GM12878 (cell line): ENCODE data around the gene BLOC1S2. TPM values are rescaled to one million over a fixed set of nuclear protein-coding genes. Genes with fewer than 3 reads are reported as not detected.

Experiments used
- BRCA1 ChIP-seq: IDR thresholded peaks from 2 replicates; pipeline ENCODE4 v1.6.1; 2011; ENCODE audit warnings: low read depth, low read length, improper control_type of control experiment
- DPF2 ChIP-seq: fragments of 450-650 bp; IDR thresholded peaks from 2 replicates; pipeline ENCODE4 v1.6.1; 2017; ENCODE audit warnings: mild to moderate bottlenecking
- FOS ChIP-seq: IDR thresholded peaks from 3 replicates; pipeline ENCODE4 v1.6.1; 2011; ENCODE audit warnings: borderline replicate concordance; ENCODE audit not compliant: insufficient read length; ENCODE audit errors: extremely low read depth
- GATAD2B ChIP-seq: fragments of 450-650 bp; conservative IDR thresholded peaks from 2 replicates; pipeline ENCODE4 v1.6.1; 2017; ENCODE audit warnings: low read depth, mild to moderate bottlenecking, moderate library complexity
- NR2C1 ChIP-seq: fragments of 450-650 bp; IDR thresholded peaks from 2 replicates; pipeline ENCODE4 v1.6.1; 2017; ENCODE audit warnings: antibody characterized with exemption, mild to moderate bottlenecking, moderate library complexity
- NR2F1 ChIP-seq: fragments of 450-650 bp; conservative IDR thresholded peaks from 2 replicates; pipeline ENCODE4 v1.6.1; 2017; ENCODE audit warnings: mild to moderate bottlenecking
- RAD21 ChIP-seq: IDR thresholded peaks from 2 replicates; pipeline ENCODE4 v1.6.1; 2011; ENCODE audit warnings: mild to moderate bottlenecking, low read depth, low read length, moderate library complexity; ENCODE audit not compliant: insufficient read depth
- RBBP5 ChIP-seq: fragments of 200-600 bp; sonication (generic); conservative IDR thresholded peaks from 2 replicates; pipeline ENCODE4 v1.6.1; 2016
- SIX5 ChIP-seq: IDR thresholded peaks from 2 replicates; pipeline ENCODE4 v1.6.1; 2011; ENCODE audit warnings: mild to moderate bottlenecking, low read depth, low read length, moderate library complexity; ENCODE audit not compliant: severe bottlenecking
- SRF ChIP-seq, 2 experiments: IDR thresholded peaks; 2 replicates each; pipeline ENCODE4 v1.6.1; 2011; ENCODE audit warnings: low read depth in 2 of 2, low read length in 2 of 2, mild to moderate bottlenecking in 1 of 2, moderate library complexity in 1 of 2
- STAT3 ChIP-seq: IDR thresholded peaks from 2 replicates; pipeline ENCODE4 v1.6.1; 2011; ENCODE audit warnings: low read depth, low read length, improper control_type of control experiment
- TCF3 ChIP-seq: IDR thresholded peaks from 2 replicates; pipeline ENCODE4 v1.6.1; 2012; ENCODE audit warnings: low read depth, mild to moderate bottlenecking, low read length, borderline replicate concordance; ENCODE audit not compliant: insufficient read depth
- ZBED1 ChIP-seq: IDR thresholded peaks from 2 replicates; pipeline ENCODE4 v1.6.1; 2016; ENCODE audit warnings: borderline replicate concordance
- ZNF622 ChIP-seq: fragments of 450-650 bp; IDR thresholded peaks from 2 replicates; pipeline ENCODE4 v1.6.1; 2017; ENCODE audit warnings: mild to moderate bottlenecking, inconsistent platforms
- ZZZ3 ChIP-seq: IDR thresholded peaks from 2 replicates; pipeline ENCODE4 v1.6.1; 2011; ENCODE audit warnings: low read depth; ENCODE audit not compliant: control insufficient read depth, insufficient read length
- polyA plus RNA-seq, 11 experiments: library from polyadenylated mRNA; depleted of rRNA in 4 of 11; unstranded in 6 of 11; stranded (reverse) in 5 of 11; fragments of >200 nt; fragmentation: Nextera tagmentation in 4 of 11; fragmentation: Illumina TruSeq in 1 of 11; extraction: Ambion mirVana in 4 of 11; extraction: Trizol in 1 of 11; gene quantifications; 1 replicate in 1 of 11; 2 replicates in 10 of 11; pipeline versions ENCODE4 v1.2.1 to v1.2.3, GENCODE V29; 2011 to 2016; ENCODE audit warnings: inconsistent platforms in 2 of 11, missing spikeins in 2 of 11, low read depth in 1 of 11
- total RNA-seq, 4 experiments: library from RNA; depleted of rRNA in 3 of 4; stranded (reverse); fragments of >200 nt in 3 of 4; fragmentation: Illumina TruSeq in 1 of 4; extraction: Trizol in 1 of 4; gene quantifications; 2 replicates each; pipeline versions ENCODE4 v1.2.1 to v1.2.3, GENCODE V29; 2013 to 2021
- TF ChIP-seq, protein P1 (sequence below): IDR thresholded peaks from 2 replicates; pipeline ENCODE4 v1.6.1; 2011; ENCODE audit warnings: borderline replicate concordance, low read depth, mild to moderate bottlenecking, moderate library complexity, low read length; ENCODE audit not compliant: insufficient read depth, poor library complexity, severe bottlenecking
- TF ChIP-seq, protein P2 (sequence below): fragments of 450-650 bp; formaldehyde crosslinking; IDR thresholded peaks from 2 replicates; pipeline ENCODE4 v1.4.0; 2022; ENCODE audit warnings: mild to moderate bottlenecking, moderate library complexity
- TF ChIP-seq, protein P3 (sequence below): fragments of 450-650 bp; IDR thresholded peaks from 2 replicates; pipeline ENCODE4 v1.6.1; 2016; ENCODE audit warnings: mild to moderate bottlenecking
- TF ChIP-seq, protein P4 (sequence below): IDR thresholded peaks from 2 replicates; pipeline ENCODE4 v1.6.1; 2012; ENCODE audit warnings: low read length, inconsistent platforms
- TF ChIP-seq, protein P5 (sequence below): fragments of 450-650 bp; IDR thresholded peaks from 2 replicates; pipeline ENCODE4 v1.6.1; 2018; ENCODE audit warnings: mild to moderate bottlenecking, low read depth, moderate library complexity; ENCODE audit not compliant: partially characterized antibody

The BLOC1S2 gene
- total and polyA plus RNA-seq, 10 of the 15 experiments (the other 5 are each of a cell fraction or from before 2014, with no cell fraction given) = 58.6 to 164 (median 79.5) TPM

DNA sequence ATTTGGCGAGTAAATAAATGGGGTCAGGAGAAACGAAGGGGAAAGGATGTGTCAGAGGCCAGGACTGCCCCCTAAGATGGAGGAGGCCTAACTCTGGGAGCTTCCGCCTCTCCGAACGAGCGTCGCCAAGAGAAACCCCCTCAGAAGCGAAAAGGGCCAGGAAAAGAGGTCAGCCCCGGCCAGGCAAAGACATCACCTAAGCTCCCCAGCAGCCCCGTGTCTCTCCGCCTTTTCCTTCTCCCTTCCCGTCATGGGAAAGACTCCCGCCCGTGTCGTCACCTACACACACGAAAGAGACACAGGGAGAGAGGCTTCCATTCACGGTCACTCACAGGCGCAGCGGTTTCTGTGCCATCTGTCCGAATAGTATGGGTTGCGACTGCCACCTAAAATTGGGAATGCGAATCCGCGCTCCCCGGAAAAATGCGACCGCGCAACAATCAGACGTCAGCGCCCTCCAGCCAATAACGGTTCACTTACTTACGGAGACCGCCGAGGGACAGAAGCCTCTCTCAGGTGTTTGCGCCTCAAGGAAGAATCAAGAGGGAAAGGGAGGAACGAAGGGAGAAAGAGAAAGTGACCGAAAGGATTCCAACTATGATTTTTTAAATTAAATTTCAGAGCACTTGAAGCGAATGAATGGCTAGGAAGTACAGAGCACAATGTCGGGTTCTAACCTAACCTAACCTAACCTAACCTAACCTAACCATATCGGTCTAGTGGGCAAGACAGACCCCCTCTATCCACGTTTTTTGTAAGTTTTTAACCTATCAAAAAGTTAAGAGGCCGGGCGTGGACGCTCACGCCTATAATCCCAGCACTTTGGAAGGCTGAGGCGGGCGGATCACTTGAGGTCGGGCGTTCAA, 19.0 kb downstream of the BLOC1S2 start, which contains the start of gene CWF19L1 (continued):
- TF ChIP-seq RBBP5 (no peak), DPF2 (0 out of 2 replicates have a peak, but pooled peaks have one; percentile 28), GATAD2B (no peak), TCF3 (no peak), BRCA1 (no peak), NR2F1 (0 out of 2 replicates have a peak, but pooled peaks have one; percentile 13), FOS (no peak), ZNF622 (no peak), ZBED1 (no peak), SRF (IDR thresholded peaks at IDR 0.05; ENCODE audit: low read depth in 2 of 2, low read length in 2 of 2) (peak; percentile 14 to 92; a peak in 2 of 4 replicates), SIX5 (peak; percentile 55), RAD21 (no peak), ZZZ3 (no peak), STAT3 (no peak), NR2C1 (no peak)
- TF ChIP-seq, protein P1, sequence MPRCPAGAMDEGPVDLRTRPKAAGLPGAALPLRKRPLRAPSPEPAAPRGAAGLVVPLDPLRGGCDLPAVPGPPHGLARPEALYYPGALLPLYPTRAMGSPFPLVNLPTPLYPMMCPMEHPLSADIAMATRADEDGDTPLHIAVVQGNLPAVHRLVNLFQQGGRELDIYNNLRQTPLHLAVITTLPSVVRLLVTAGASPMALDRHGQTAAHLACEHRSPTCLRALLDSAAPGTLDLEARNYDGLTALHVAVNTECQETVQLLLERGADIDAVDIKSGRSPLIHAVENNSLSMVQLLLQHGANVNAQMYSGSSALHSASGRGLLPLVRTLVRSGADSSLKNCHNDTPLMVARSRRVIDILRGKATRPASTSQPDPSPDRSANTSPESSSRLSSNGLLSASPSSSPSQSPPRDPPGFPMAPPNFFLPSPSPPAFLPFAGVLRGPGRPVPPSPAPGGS = no peak
- TF ChIP-seq, protein P2, sequence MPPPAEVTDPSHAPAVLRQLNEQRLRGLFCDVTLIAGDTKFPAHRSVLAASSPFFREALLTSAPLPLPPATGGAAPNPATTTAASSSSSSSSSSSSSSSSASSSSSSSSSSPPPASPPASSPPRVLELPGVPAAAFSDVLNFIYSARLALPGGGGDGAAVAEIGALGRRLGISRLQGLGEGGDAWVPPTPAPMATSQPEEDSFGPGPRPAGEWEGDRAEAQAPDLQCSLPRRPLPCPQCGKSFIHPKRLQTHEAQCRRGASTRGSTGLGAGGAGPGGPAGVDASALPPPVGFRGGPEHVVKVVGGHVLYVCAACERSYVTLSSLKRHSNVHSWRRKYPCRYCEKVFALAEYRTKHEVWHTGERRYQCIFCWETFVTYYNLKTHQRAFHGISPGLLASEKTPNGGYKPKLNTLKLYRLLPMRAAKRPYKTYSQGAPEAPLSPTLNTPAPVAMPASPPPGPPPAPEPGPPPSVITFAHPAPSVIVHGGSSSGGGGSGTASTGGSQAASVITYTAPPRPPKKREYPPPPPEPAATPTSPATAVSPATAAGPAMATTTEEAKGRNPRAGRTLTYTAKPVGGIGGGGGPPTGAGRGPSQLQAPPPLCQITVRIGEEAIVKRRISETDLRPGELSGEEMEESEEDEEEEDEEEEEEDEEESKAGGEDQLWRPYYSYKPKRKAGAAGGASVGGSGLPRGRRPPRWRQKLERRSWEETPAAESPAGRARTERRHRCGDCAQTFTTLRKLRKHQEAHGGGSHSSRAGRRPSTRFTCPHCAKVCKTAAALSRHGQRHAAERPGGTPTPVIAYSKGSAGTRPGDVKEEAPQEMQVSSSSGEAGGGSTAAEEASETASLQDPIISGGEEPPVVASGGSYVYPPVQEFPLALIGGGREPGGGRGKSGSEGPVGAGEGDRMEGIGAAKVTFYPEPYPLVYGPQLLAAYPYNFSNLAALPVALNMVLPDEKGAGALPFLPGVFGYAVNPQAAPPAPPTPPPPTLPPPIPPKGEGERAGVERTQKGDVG = no peak
- TF ChIP-seq, protein P3, sequence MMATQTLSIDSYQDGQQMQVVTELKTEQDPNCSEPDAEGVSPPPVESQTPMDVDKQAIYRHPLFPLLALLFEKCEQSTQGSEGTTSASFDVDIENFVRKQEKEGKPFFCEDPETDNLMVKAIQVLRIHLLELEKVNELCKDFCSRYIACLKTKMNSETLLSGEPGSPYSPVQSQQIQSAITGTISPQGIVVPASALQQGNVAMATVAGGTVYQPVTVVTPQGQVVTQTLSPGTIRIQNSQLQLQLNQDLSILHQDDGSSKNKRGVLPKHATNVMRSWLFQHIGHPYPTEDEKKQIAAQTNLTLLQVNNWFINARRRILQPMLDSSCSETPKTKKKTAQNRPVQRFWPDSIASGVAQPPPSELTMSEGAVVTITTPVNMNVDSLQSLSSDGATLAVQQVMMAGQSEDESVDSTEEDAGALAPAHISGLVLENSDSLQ = no peak
- TF ChIP-seq, protein P4, sequence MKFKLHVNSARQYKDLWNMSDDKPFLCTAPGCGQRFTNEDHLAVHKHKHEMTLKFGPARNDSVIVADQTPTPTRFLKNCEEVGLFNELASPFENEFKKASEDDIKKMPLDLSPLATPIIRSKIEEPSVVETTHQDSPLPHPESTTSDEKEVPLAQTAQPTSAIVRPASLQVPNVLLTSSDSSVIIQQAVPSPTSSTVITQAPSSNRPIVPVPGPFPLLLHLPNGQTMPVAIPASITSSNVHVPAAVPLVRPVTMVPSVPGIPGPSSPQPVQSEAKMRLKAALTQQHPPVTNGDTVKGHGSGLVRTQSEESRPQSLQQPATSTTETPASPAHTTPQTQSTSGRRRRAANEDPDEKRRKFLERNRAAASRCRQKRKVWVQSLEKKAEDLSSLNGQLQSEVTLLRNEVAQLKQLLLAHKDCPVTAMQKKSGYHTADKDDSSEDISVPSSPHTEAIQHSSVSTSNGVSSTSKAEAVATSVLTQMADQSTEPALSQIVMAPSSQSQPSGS = no peak
- TF ChIP-seq, protein P5, sequence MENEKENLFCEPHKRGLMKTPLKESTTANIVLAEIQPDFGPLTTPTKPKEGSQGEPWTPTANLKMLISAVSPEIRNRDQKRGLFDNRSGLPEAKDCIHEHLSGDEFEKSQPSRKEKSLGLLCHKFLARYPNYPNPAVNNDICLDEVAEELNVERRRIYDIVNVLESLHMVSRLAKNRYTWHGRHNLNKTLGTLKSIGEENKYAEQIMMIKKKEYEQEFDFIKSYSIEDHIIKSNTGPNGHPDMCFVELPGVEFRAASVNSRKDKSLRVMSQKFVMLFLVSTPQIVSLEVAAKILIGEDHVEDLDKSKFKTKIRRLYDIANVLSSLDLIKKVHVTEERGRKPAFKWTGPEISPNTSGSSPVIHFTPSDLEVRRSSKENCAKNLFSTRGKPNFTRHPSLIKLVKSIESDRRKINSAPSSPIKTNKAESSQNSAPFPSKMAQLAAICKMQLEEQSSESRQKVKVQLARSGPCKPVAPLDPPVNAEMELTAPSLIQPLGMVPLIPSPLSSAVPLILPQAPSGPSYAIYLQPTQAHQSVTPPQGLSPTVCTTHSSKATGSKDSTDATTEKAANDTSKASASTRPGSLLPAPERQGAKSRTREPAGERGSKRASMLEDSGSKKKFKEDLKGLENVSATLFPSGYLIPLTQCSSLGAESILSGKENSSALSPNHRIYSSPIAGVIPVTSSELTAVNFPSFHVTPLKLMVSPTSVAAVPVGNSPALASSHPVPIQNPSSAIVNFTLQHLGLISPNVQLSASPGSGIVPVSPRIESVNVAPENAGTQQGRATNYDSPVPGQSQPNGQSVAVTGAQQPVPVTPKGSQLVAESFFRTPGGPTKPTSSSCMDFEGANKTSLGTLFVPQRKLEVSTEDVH = peak; percentile 61
